Panc1 (cell line): ENCODE measurements around the gene CCBE1.

ENCODE experiments used
- POLR2AphosphoS5 ChIP-seq: IDR thresholded peaks from 2 replicates; pipeline ENCODE4 v1.6.1; 2012; ENCODE audit warnings: mild to moderate bottlenecking, low read depth, low read length, moderate library complexity
- SIN3A ChIP-seq: IDR thresholded peaks from 2 replicates; pipeline ENCODE4 v1.6.1; 2012; ENCODE audit warnings: low read depth, mild to moderate bottlenecking, low read length, moderate library complexity, borderline replicate concordance; ENCODE audit not compliant: insufficient read depth
- TF ChIP-seq, protein P1 (sequence below): fragments of 450-650 bp; IDR thresholded peaks from 2 replicates; pipeline ENCODE4 v1.5.1; 2017; ENCODE audit warnings: mild to moderate bottlenecking

DNA sequence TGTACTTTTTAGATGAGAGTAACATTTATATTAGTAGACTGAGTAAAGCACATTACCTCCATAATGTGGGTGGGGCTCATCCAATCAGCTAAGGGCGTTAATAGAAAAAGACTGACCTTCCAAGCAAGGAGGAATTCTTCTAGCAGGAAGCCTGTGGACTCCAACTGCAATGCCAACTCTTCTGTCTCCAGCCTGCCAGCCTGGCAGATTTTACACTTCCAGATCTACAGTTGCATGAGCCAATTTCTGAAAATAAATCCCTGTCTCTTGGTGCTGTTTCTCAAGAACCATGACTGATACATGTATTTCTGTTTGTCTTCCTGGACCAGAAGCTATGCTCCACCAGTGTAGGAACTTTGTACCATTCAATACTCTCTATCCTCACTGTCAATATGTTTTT lies 269.2 kb downstream of the CCBE1 start:
- TF ChIP-seq POLR2AphosphoS5: no peak
- TF ChIP-seq, protein P1, sequence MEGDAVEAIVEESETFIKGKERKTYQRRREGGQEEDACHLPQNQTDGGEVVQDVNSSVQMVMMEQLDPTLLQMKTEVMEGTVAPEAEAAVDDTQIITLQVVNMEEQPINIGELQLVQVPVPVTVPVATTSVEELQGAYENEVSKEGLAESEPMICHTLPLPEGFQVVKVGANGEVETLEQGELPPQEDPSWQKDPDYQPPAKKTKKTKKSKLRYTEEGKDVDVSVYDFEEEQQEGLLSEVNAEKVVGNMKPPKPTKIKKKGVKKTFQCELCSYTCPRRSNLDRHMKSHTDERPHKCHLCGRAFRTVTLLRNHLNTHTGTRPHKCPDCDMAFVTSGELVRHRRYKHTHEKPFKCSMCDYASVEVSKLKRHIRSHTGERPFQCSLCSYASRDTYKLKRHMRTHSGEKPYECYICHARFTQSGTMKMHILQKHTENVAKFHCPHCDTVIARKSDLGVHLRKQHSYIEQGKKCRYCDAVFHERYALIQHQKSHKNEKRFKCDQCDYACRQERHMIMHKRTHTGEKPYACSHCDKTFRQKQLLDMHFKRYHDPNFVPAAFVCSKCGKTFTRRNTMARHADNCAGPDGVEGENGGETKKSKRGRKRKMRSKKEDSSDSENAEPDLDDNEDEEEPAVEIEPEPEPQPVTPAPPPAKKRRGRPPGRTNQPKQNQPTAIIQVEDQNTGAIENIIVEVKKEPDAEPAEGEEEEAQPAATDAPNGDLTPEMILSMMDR: no peak
- TF ChIP-seq SIN3A: no peak
